Measurements from ENCODE around the gene HCCS.

DNA sequence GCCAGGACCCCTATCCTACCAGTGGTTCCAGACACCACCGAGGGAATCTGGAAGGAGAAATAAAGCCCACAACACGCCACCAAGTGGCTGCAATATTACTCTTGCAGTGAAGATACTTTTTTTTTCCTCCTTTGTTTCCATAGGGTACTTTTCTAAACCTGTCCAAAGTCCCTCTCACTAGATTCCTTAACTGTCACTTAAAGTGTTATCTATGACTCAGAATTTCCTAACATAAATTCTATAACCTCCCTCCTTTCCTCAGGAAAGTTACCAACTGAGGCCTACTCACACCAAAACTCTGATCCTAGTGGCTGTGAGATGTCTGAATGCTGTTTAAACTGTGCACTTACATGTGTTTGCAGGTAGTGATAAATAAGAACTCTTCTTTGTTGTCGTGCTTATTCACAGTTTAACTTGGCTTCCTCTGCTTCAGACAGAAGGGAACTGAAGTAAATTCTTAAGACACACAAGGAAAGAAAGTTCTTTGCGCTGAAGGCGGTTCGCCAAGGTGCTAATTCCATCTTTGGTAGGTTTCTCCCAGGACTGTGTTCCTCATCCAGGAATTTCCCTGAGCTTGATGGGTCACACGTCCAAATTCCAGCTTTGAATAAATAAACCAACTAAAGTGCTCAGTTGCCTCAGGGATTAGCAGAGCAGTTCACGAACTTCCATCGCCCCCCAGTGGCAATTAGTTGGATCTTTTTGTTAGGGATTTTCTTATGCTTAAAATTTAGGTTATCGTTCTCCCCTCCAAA is 10.7 kb upstream of the HCCS start:
- TF ChIP-seq, protein P1, sequence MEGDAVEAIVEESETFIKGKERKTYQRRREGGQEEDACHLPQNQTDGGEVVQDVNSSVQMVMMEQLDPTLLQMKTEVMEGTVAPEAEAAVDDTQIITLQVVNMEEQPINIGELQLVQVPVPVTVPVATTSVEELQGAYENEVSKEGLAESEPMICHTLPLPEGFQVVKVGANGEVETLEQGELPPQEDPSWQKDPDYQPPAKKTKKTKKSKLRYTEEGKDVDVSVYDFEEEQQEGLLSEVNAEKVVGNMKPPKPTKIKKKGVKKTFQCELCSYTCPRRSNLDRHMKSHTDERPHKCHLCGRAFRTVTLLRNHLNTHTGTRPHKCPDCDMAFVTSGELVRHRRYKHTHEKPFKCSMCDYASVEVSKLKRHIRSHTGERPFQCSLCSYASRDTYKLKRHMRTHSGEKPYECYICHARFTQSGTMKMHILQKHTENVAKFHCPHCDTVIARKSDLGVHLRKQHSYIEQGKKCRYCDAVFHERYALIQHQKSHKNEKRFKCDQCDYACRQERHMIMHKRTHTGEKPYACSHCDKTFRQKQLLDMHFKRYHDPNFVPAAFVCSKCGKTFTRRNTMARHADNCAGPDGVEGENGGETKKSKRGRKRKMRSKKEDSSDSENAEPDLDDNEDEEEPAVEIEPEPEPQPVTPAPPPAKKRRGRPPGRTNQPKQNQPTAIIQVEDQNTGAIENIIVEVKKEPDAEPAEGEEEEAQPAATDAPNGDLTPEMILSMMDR (IDR thresholded peaks at IDR 0.05) = peak; percentile 62
- TF ChIP-seq POLR2AphosphoS5 (IDR thresholded peaks at IDR 0.05; ENCODE audit: low read depth, low read length) (no peak), TCF7L2 (IDR thresholded peaks at IDR 0.05; ENCODE audit: low read depth, low read length) (no peak)
- TF ChIP-seq, protein P2, sequence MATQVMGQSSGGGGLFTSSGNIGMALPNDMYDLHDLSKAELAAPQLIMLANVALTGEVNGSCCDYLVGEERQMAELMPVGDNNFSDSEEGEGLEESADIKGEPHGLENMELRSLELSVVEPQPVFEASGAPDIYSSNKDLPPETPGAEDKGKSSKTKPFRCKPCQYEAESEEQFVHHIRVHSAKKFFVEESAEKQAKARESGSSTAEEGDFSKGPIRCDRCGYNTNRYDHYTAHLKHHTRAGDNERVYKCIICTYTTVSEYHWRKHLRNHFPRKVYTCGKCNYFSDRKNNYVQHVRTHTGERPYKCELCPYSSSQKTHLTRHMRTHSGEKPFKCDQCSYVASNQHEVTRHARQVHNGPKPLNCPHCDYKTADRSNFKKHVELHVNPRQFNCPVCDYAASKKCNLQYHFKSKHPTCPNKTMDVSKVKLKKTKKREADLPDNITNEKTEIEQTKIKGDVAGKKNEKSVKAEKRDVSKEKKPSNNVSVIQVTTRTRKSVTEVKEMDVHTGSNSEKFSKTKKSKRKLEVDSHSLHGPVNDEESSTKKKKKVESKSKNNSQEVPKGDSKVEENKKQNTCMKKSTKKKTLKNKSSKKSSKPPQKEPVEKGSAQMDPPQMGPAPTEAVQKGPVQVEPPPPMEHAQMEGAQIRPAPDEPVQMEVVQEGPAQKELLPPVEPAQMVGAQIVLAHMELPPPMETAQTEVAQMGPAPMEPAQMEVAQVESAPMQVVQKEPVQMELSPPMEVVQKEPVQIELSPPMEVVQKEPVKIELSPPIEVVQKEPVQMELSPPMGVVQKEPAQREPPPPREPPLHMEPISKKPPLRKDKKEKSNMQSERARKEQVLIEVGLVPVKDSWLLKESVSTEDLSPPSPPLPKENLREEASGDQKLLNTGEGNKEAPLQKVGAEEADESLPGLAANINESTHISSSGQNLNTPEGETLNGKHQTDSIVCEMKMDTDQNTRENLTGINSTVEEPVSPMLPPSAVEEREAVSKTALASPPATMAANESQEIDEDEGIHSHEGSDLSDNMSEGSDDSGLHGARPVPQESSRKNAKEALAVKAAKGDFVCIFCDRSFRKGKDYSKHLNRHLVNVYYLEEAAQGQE (IDR thresholded peaks at IDR 0.05; ENCODE audit: insufficient read depth in 1 of 2, low read depth in 2 of 2, low read length in 1 of 2) = no peak

Measured in Panc1 (cell line).